ENCODE measurements around the gene ADAT3. TPM values are rescaled to one million over a fixed set of nuclear protein-coding genes. Genes with fewer than 3 reads are reported as not detected.
"Not testable (repeated sequence)": the region's sequence is repeated elsewhere in the genome, so short reads cannot be mapped to it uniquely, and the experiment has no call there.

ADAT3 gene
- total RNA-seq, 2 donors from 2014 or later, result 3.0 to 3.6 TPM

GRCh38 chr19:1865172-1866010 lies 39.8 kb upstream of the ADAT3 start:
- intact Hi-C loops (cut with DNase I), result no loop called here
- DNase-seq (ENCODE audit: low spot score), result peak; percentile 81

DNA sequence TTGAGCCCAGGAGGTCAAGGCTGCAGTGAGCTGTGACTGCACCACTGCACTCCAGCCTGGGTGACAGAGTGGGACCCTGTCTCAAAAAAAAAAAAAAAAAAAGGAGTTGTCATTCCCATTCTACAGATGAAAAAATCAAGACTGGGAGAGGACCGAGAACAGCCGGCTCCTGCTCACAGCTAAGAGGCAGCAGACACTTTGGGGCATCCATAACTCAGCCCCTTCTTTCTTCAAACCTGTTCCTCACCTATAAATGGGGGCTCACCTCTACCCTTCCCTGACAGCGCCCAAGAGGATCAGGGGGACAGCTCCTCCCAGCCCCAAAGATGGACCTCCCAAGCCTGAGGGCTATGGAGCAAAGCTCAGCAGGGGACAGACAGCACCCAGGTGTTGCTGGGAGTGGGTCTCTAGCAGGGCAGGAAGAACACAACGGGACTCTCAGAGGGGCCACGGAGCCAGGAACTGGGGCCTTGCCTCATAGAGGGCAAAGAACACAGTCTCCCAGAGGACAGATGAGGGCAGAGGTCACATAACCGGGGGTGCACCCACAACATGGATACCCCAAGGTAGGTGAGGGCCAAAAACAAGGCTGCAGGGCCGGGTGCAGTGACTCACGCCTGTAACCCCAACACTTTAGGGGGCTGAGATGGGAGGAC lies 38.4 kb upstream of the ADAT3 start:
- no peak for DNase-seq (ENCODE audit: low spot score)
- intact Hi-C loops (cut with DNase I), result no loop called here

GRCh38 chr19:1867349-1867724 lies 37.9 kb upstream of the ADAT3 start:
- intact Hi-C loops (cut with DNase I), result no loop called here
- DNase-seq (ENCODE audit: low spot score), result no peak

GRCh38 chr19:1868971-1869370 lies 36.2 kb upstream of the ADAT3 start:
- no peak for DNase-seq (ENCODE audit: low spot score)
- intact Hi-C loops (cut with DNase I), result no loop called here

DNA sequence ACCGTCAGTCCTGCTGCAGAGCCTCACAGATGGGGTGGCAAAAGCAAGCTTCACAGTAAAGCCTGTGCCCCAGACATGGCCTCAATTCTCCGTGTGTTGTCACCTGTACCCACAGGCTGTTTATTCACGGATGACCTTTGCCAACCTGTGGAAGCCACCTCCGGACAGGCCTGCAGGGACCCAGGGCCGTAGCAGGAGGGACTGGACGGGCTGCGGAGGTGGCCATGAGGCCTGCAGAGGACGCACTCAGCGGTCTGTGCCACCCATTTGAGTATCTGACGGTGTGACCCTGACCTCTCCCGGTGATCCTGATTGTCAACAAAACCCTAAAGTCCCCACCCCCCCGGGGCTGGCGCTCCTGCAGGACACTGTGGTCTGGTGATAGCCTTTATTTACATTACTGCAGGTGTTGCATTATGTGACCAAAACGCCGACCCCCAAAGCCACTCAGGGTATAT lies 34.0 kb upstream of the ADAT3 start:
- intact Hi-C loops (cut with DNase I), result no loop called here
- no peak for DNase-seq (ENCODE audit: low spot score)

- no peak for DNase-seq (ENCODE audit: low spot score)
Observed at GRCh38 chr19:1871630-1872029, 33.6 kb upstream of the ADAT3 start.

GRCh38 chr19:1872807-1873523 lies 32.2 kb upstream of the ADAT3 start:
- DNase-seq (ENCODE audit: low spot score), result no peak
- intact Hi-C loops (cut with DNase I), result no loop called here

More at GRCh38 chr19:1871630-1872029, 33.6 kb upstream of the ADAT3 start:
- intact Hi-C loops (cut with DNase I), result no loop called here

- intact Hi-C loops (cut with DNase I), result no loop called here
- DNase-seq (ENCODE audit: low spot score), result no peak
Observed at GRCh38 chr19:1873524-1874473, 31.4 kb upstream of the ADAT3 start.

DNA sequence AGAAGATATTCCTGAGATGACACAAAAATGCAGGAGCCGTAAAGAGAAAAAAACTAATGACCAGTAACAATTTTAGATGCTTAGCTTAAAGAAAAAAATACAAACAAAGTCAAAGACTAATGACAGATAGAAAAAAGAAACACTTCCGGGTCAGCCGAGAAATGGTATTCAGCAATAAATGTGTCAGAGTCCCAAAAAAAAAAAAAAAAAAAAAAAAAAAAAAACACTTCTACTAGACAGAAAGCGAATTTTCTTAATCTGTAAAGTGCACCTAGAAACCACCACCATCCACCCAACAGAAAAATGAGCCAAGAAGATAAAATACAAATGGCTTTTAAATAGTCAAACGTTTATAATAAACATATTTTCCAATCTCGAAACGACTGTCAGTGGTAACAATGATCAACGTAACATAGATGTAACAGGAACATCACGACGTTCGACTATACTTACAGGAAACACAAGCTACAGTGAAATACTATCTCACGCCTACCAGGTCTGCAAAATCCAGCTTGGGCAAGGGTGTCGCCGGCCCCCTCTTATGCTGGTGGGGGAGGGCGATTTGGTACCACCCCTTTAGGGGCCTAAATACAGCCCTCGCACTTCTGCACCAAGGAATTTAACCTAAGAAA lies 30.5 kb upstream of the ADAT3 start:
- intact Hi-C loops (cut with DNase I), result no loop called here
- DNase-seq (ENCODE audit: low spot score), result no peak

GRCh38 chr19:1875265-1875645 lies 29.9 kb upstream of the ADAT3 start:
- DNase-seq (ENCODE audit: low spot score); intact Hi-C loops (cut with DNase I): not testable (repeated sequence)

GRCh38 chr19:1875646-1876495 lies 29.3 kb upstream of the ADAT3 start:
- intact Hi-C loops (cut with DNase I), result no loop called here

DNA sequence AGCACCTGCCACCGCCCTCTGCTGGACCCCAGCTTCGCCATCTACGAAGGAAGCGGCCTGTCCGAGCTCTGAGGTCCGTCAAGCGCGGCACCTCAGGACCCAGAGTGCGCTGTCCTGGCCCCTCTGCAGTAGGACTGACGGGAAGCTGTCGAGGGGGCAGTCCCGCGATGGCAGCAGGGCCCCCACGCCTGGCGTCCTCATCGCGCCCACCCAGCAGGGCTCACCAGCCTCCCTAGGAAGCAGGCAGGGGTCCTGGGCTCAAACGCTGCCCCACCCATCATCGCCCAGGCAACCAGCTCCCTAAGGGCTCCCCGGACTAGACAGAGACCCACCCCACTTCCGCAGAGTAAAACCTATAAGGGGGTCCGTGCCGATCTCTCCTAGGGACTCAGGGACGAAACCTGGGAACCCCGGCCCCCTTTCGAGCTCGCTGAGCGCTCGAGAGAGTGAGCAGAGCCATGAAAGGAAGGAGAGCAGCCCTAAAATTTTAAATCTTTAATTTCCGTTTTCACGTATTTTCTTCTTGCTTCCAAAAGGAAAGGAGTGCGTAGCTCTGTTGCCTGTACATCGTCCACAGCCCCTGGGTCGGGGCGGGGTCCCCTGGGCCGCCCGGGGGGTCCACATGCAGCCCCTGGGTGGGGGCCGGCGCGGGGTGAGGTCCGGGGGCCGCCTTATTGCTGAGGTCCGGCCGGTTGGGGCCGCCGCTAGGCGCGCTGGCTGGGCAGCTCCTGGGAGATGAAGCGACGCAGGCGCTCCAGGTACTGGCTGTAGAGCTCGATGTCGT lies 28.5 kb upstream of the ADAT3 start:
- DNase-seq (ENCODE audit: low spot score); intact Hi-C loops (cut with DNase I): not testable (repeated sequence)

More at GRCh38 chr19:1875646-1876495, 29.3 kb upstream of the ADAT3 start:
- peak; percentile 98 for DNase-seq (ENCODE audit: low spot score)

DNA sequence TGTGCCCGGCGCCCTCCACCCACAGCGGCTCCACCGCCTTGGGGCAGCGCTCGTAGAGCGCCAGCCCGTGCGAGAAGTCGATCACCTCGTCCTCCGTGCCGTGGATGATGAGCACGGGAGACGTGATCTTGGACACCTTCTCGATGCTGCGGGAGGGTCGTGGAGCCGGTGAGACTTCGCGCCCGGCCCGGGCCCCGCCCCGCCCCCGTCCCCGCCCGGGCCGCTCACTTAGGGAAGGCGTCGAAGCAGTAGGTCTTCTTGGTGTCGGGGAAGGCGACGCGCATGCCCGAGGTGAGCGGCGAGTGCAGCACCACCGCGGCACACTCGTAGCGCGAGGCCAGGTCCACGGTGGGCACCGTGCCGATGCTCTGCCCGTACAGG lies 27.9 kb upstream of the ADAT3 start:
- intact Hi-C loops (cut with DNase I); DNase-seq (ENCODE audit: low spot score): not testable (repeated sequence)

- intact Hi-C loops (cut with DNase I); DNase-seq (ENCODE audit: low spot score): not testable (repeated sequence)
Observed at GRCh38 chr19:1878583-1878982, 26.6 kb upstream of the ADAT3 start.

DNA sequence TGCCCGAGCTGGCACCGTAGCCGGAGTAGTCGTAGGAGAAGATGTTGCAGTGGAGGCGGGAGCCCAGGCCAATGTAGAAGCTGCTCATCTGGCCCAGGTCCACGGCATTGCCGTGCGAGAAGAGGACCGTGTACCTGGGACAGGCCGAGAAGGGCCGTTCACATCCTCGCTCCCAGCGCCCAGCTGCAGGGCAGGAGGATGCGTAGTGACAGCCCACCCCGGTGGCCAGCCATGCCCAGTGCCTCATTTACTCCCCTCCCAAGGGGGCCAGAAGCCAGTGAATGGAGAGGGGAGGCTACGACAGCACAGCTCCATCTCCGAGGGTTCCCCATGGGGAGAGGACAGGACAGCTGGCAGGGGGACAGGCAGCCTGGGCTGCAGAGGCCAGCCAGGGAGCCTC lies 25.2 kb upstream of the ADAT3 start:
- intact Hi-C loops (cut with DNase I); DNase-seq (ENCODE audit: low spot score): not testable (repeated sequence)

DNA sequence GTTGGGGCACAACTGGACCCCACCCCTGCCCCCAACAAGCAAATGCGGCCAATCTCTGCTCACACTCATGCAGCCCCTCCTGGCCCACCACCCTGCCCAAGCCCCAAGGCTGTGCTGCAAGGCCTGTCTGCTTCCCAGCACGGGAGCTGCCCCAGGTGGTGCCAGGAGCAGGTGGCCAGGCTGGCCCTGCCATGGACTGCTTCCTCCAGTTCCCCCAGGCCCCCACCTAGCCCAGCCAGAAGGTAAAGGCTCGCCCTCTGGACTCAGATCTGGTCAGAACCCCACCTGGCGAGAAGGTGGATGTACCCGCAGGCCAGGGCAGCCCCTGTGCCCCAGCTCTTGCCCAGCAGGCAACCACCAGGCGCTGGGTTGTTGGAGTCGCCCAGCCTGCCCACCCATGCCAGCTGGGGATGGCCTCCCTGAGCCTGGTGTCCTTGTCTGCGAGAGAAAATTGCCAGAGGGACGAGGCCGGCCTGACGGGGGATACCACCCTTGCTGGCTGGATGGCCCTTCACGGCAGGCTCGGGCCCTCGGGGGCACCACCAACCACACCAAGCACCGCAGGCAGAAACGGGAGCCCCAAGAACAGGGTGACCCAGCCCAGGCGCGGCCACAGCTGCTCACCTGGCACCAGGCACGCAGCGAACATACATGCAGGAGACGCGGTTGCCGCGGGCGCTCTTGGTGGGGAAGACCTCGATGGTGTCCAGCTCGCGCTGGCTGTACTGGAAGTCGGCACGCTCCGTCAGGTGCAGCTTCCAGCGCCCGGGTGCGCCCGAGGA lies 24.4 kb upstream of the ADAT3 start:
- DNase-seq (ENCODE audit: low spot score), result no peak
- intact Hi-C loops (cut with DNase I), result no loop called here

Data from posterior vena cava (tissue), 2 donors.